GM21447 (cell line): ENCODE data around the gene TSTD2.

Source experiments
- ATAC-seq: cut with Tn5 transposase; IDR thresholded peaks from one replicate; pipeline ENCODE4 v1.9.1; 2021; ENCODE audit not compliant: unreplicated experiment

Gene TSTD2

GRCh38 chr9:97632985-97633858 lies at the start of gene TSTD2, which contains the start of gene NCBP1:
TSTD2 (minus strand) TSS chr9:97633368; CDS start chr9:97627562, 5,806 bp downstream.
NCBP1 (plus strand) TSS chr9:97633821; CDS start chr9:97633882, 61 bp downstream.
- peak; percentile 79 for ATAC-seq

- no peak for ATAC-seq
Observed at GRCh38 chr9:97682242-97682641, 49.1 kb upstream of the TSTD2 start.

GRCh38 chr9:97675655-97676054 lies 42.5 kb upstream of the TSTD2 start:
- ATAC-seq = no peak

- ATAC-seq = no peak
Observed at GRCh38 chr9:97673922-97674321, 40.8 kb upstream of the TSTD2 start.

- no peak for ATAC-seq
Observed at GRCh38 chr9:97672403-97672802, 39.2 kb upstream of the TSTD2 start.

- ATAC-seq = no peak
Observed at GRCh38 chr9:97670586-97670985, 37.4 kb upstream of the TSTD2 start.

- no peak for ATAC-seq
Observed at GRCh38 chr9:97668485-97668884, 35.3 kb upstream of the TSTD2 start.

GRCh38 chr9:97666907-97667686 lies 33.9 kb upstream of the TSTD2 start:
- no peak for ATAC-seq

- ATAC-seq = no peak
Observed at GRCh38 chr9:97665742-97666141, 32.6 kb upstream of the TSTD2 start.

GRCh38 chr9:97660847-97661246 lies 27.7 kb upstream of the TSTD2 start:
- ATAC-seq = no peak

- ATAC-seq = no peak
Observed at GRCh38 chr9:97660340-97660739, 27.2 kb upstream of the TSTD2 start.

GRCh38 chr9:97659771-97660170 lies 26.6 kb upstream of the TSTD2 start:
- ATAC-seq = no peak

- ATAC-seq = no peak
Observed at GRCh38 chr9:97658707-97659106, 25.5 kb upstream of the TSTD2 start.

- ATAC-seq = no peak
Observed at GRCh38 chr9:97651646-97652045, 18.5 kb upstream of the TSTD2 start.

GRCh38 chr9:97647996-97648395 lies 14.8 kb upstream of the TSTD2 start:
- ATAC-seq = no peak

GRCh38 chr9:97645720-97646119 lies 12.6 kb upstream of the TSTD2 start:
- no peak for ATAC-seq

- no peak for ATAC-seq
Observed at GRCh38 chr9:97640325-97640724, 7.2 kb upstream of the TSTD2 start.

- no peak for ATAC-seq
Observed at GRCh38 chr9:97638666-97639065, 5.5 kb upstream of the TSTD2 start.

GRCh38 chr9:97636903-97637302 lies 3.7 kb upstream of the TSTD2 start:
- no peak for ATAC-seq

GRCh38 chr9:97635026-97635425 lies 1.9 kb upstream of the TSTD2 start:
- no peak for ATAC-seq

- ATAC-seq = no peak
Observed at GRCh38 chr9:97633859-97634490, 807 bp upstream of the TSTD2 start.
